PFSK-1 (cell line): ENCODE measurements around the gene ZNF613.

Experiments used
- FOXP2 ChIP-seq: optimal IDR thresholded peaks from 2 replicates; pipeline ENCODE3; 2011; ENCODE audit warnings: borderline replicate concordance, control low read depth, inconsistent platforms; ENCODE audit not compliant: insufficient read depth; ENCODE audit errors: extremely low read length, extremely low read depth
- POLR2AphosphoS5 ChIP-seq: IDR thresholded peaks from 2 replicates; pipeline ENCODE4 v1.6.1; 2012; ENCODE audit warnings: low read depth, mild to moderate bottlenecking, control low read depth, low read length, moderate library complexity
- SIN3A ChIP-seq: IDR thresholded peaks from 2 replicates; pipeline ENCODE4 v1.6.1; 2012; ENCODE audit warnings: mild to moderate bottlenecking, low read length, moderate library complexity, borderline replicate concordance; ENCODE audit not compliant: insufficient read depth
- TAF1 ChIP-seq: IDR thresholded peaks from 2 replicates; pipeline ENCODE4 v1.6.1; 2012; ENCODE audit warnings: low read length, control low read depth, borderline replicate concordance; ENCODE audit not compliant: insufficient read depth
- TF ChIP-seq, protein P1 (sequence below), 2 experiments: IDR thresholded peaks; 2 replicates each; pipeline versions ENCODE4 v1.6.1 to v1.8.0; 2011 to 2012; ENCODE audit warnings: low read depth in 2 of 2, low read length in 2 of 2, control low read depth in 1 of 2, inconsistent platforms in 1 of 2, mild to moderate bottlenecking in 1 of 2, moderate library complexity in 1 of 2; ENCODE audit not compliant: insufficient read depth in 1 of 2

DNA sequence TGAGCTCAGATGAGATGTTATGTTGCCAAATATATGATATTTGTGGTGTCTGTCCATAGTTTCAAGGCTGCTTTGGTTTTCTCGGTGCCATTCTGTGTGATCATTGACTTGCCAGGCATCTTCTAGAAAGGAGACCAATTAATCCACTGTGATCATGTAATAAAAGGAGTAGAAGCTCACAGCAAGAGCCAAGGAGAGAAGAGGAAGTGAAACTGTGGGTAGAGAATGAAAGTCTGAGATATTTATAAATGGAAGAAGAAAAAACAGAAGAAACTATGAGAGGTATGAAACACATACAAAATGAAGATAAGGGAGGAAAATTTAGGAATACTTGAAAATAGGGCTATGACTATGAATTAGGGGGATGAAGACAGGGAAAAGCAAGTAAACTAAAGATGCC lies 11.1 kb upstream of the ZNF613 start:
- TF ChIP-seq, protein P1, sequence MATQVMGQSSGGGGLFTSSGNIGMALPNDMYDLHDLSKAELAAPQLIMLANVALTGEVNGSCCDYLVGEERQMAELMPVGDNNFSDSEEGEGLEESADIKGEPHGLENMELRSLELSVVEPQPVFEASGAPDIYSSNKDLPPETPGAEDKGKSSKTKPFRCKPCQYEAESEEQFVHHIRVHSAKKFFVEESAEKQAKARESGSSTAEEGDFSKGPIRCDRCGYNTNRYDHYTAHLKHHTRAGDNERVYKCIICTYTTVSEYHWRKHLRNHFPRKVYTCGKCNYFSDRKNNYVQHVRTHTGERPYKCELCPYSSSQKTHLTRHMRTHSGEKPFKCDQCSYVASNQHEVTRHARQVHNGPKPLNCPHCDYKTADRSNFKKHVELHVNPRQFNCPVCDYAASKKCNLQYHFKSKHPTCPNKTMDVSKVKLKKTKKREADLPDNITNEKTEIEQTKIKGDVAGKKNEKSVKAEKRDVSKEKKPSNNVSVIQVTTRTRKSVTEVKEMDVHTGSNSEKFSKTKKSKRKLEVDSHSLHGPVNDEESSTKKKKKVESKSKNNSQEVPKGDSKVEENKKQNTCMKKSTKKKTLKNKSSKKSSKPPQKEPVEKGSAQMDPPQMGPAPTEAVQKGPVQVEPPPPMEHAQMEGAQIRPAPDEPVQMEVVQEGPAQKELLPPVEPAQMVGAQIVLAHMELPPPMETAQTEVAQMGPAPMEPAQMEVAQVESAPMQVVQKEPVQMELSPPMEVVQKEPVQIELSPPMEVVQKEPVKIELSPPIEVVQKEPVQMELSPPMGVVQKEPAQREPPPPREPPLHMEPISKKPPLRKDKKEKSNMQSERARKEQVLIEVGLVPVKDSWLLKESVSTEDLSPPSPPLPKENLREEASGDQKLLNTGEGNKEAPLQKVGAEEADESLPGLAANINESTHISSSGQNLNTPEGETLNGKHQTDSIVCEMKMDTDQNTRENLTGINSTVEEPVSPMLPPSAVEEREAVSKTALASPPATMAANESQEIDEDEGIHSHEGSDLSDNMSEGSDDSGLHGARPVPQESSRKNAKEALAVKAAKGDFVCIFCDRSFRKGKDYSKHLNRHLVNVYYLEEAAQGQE (IDR thresholded peaks at IDR 0.05; ENCODE audit: insufficient read depth in 1 of 2, low read depth in 2 of 2, low read length in 2 of 2) = no peak
- no peak for TF ChIP-seq POLR2AphosphoS5
- no peak for TF ChIP-seq SIN3A
- TF ChIP-seq TAF1 = no peak
- TF ChIP-seq FOXP2 = no peak
